Neural cell (in vitro differentiated cells): Measurements from ENCODE around the gene URGCP. TPM values are rescaled to one million over a fixed set of nuclear protein-coding genes. Genes with fewer than 3 reads are reported as not detected.
"Not testable (repeated sequence)": the region's sequence is repeated elsewhere in the genome, so short reads cannot be mapped to it uniquely, and the experiment has no call there.

ENCODE experiments used
- H2AFZ ChIP-seq: fragments of 200-600, 300-800 bp; sonication (generic), shearing (Covaris generic); 2 replicates; pipeline ENCODE4 v1.6.0; 2014; ENCODE audit warnings: low read depth, mild to moderate bottlenecking, antibody characterized with exemption, low read length, moderate library complexity
- H3F3A ChIP-seq: fragments of 200-600 bp; shearing (Covaris generic); 2 replicates; pipeline ENCODE4 v1.6.1; 2016; ENCODE audit warnings: mild to moderate bottlenecking, moderate library complexity, mixed read lengths, antibody characterized with exemption, low read length; ENCODE audit not compliant: insufficient read depth, poor library complexity, severe bottlenecking
- H3K27ac ChIP-seq: fragments of 200-600, 300-800 bp; sonication (generic), shearing (Covaris generic); 2 replicates; pipeline ENCODE4 v1.5.1; 2014; ENCODE audit warnings: mild to moderate bottlenecking, low read length, moderate library complexity
- H3K27me3 ChIP-seq: fragments of 300-800, 200-600 bp; sonication (generic), shearing (Covaris generic); 2 replicates; pipeline ENCODE4 v1.6.0; 2014; ENCODE audit warnings: mild to moderate bottlenecking, low read depth, low read length, moderate library complexity; ENCODE audit not compliant: insufficient read depth
- H3K36me3 ChIP-seq: fragments of 300-800, 200-600 bp; sonication (generic), shearing (Covaris generic); 2 replicates; pipeline ENCODE4 v1.5.1; 2014; ENCODE audit warnings: mild to moderate bottlenecking, antibody characterized with exemption, low read length, moderate library complexity; ENCODE audit not compliant: insufficient read depth
- H3K4me2 ChIP-seq: fragments of 300-800, 200-600 bp; sonication (generic), shearing (Covaris generic); 2 replicates; pipeline ENCODE4 v1.6.0; 2014; ENCODE audit warnings: mild to moderate bottlenecking, low read length
- H3K4me3 ChIP-seq: fragments of 300-800, 200-600 bp; sonication (generic), shearing (Covaris generic); 2 replicates; pipeline ENCODE4 v1.5.1; 2014; ENCODE audit warnings: mild to moderate bottlenecking, low read length, moderate library complexity
- H3K79me2 ChIP-seq: fragments of 200-600 bp; shearing (Covaris generic); replicated peaks from 2 replicates; pipeline ENCODE4 v1.6.0; 2014; ENCODE audit warnings: mild to moderate bottlenecking, low read length, moderate library complexity; ENCODE audit not compliant: insufficient read depth
- H3K9ac ChIP-seq: fragments of 300-800, 200-600 bp; sonication (generic), shearing (Covaris generic); 2 replicates; pipeline ENCODE4 v1.6.1; 2016; ENCODE audit warnings: mild to moderate bottlenecking, low read length, mixed read lengths
- H3K9me2 ChIP-seq: fragments of 200-600 bp; shearing (Covaris generic); 2 replicates; pipeline ENCODE4 v1.6.1; 2016; ENCODE audit warnings: mild to moderate bottlenecking, low read length, mixed read lengths; ENCODE audit not compliant: insufficient read depth
- H3K9me3 ChIP-seq: fragments of 200-600, 300-800 bp; sonication (generic), shearing (Covaris generic); 2 replicates; pipeline ENCODE4 v1.6.1; 2016; ENCODE audit warnings: mild to moderate bottlenecking, mixed run types, low read length, moderate library complexity, mixed read lengths
- H4K20me1 ChIP-seq: fragments of 200-600 bp; shearing (Covaris generic); 2 replicates; pipeline ENCODE4 v1.6.1; 2016; ENCODE audit warnings: mild to moderate bottlenecking, mixed run types; ENCODE audit not compliant: insufficient read depth
- polyA plus RNA-seq: library from polyadenylated mRNA; depleted of rRNA; stranded (reverse); fragments of >200 nt; gene quantifications from 2 replicates; pipeline ENCODE4 v1.2.3, GENCODE V29; 2014
- small RNA-seq, 3 experiments: library from RNA; depleted of rRNA; stranded (forward); fragments of <200 nt; gene quantifications; one replicate each; pipeline ENCODE3, GENCODE V24; 2012

URGCP gene
- polyA plus RNA-seq, 1 donor from 2014 or later = 43.0 TPM

DNA sequence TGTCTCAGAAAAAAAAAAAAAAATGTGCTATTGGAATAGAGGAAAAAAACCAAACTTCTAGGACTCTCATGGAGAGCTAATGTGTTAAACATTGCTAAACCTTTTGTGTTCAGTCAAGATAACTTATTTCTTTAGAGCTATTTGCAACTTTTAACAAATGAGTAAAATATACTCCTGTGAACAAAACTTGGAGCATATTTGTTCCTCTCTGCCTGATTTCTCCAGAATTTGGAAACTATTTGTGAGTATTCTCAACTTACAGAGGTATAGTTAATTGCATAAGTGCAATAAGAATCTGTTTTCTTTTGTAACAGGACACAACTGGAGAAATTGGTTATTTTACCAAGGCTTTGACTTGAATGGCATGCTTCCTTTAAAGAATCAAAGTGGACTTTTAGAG is 75.5 kb downstream of the URGCP start:
- H4K20me1 ChIP-seq, H3K9me3 ChIP-seq, H3F3A ChIP-seq, H3K9ac ChIP-seq, H3K36me3 ChIP-seq, H3K27ac ChIP-seq, H3K4me2 ChIP-seq, H3K4me3 ChIP-seq, H3K9me2 ChIP-seq, H3K79me2 ChIP-seq, H2AFZ ChIP-seq, H3K27me3 ChIP-seq: not testable (repeated sequence)

Small RNA genes within 50 kb of the gene (small RNA-seq; reads per million reads assigned to genes)
- 0 to 3.3 (median 1.7) reads per million in 3 experiments for gene MRPS24

Other genes starting within 250 kb of the URGCP start
- 141 and 157 TPM in 2 replicates for gene COA1, start 177.1 kb downstream of the URGCP start, polyA plus RNA-seq
- 12.4 and 17.0 TPM in 2 replicates for gene BLVRA, start 147.9 kb downstream of the URGCP start, polyA plus RNA-seq
- 110 and 132 TPM in 2 replicates for gene MRPS24, start 37.1 kb downstream of the URGCP start, polyA plus RNA-seq
- gene UBE2D4, start 19.8 kb upstream of the URGCP start, polyA plus RNA-seq = 11.2 and 17.2 TPM in 2 replicates
- gene SPDYE1, start 91.3 kb upstream of the URGCP start, polyA plus RNA-seq = not detected in 2 replicates
- gene DBNL, start 138.1 kb upstream of the URGCP start, polyA plus RNA-seq = 124 and 136 TPM in 2 replicates
- not detected in 2 replicates for gene PGAM2, start 159.0 kb upstream of the URGCP start, polyA plus RNA-seq
- 24.6 and 27.7 TPM in 2 replicates for gene POLM, start 175.9 kb upstream of the URGCP start, polyA plus RNA-seq
- 0.30 TPM in 1 of 2 replicates, not detected in the other for gene AEBP1, start 197.7 kb upstream of the URGCP start, polyA plus RNA-seq
- 79.5 and 84.6 TPM in 2 replicates for gene POLD2, start 217.0 kb upstream of the URGCP start, polyA plus RNA-seq
- 0.76 TPM in 1 of 2 replicates, not detected in the other for gene MYL7, start 234.7 kb upstream of the URGCP start, polyA plus RNA-seq